HG02884 (cell line): ENCODE measurements around the gene SELENOM.
"Not testable (repeated sequence)": the region's sequence is repeated elsewhere in the genome, so short reads cannot be mapped to it uniquely, and the experiment has no call there.

Experiments
- ATAC-seq: cut with Tn5 transposase; IDR thresholded peaks from one replicate; pipeline ENCODE4 v1.9.1; 2021; ENCODE audit warnings: mild to moderate bottlenecking, moderate library complexity; ENCODE audit not compliant: unreplicated experiment

Gene SELENOM

GRCh38 chr22:31080848-31081649, 26.3 kb downstream of the SELENOM start, which contains the start of gene SMTN:
Gene SMTN, plus strand, starts transcription at chr22:31081318. Its CDS starts 1,941 bp downstream, at chr22:31083259.
- ATAC-seq: peak; percentile 48

- no peak for ATAC-seq
Measured at GRCh38 chr22:31080164-31080847, 27.1 kb downstream of the SELENOM start.

- no peak for ATAC-seq
Measured at GRCh38 chr22:31079095-31079642, 28.2 kb downstream of the SELENOM start.

GRCh38 chr22:31078389-31078788, 29.0 kb downstream of the SELENOM start:
- ATAC-seq: not testable (repeated sequence)

- no peak for ATAC-seq
Measured at GRCh38 chr22:31077681-31078080, 29.7 kb downstream of the SELENOM start.

GRCh38 chr22:31075961-31076360, 31.4 kb downstream of the SELENOM start:
- ATAC-seq: no peak

- not testable (repeated sequence) for ATAC-seq
Measured at GRCh38 chr22:31073545-31074145, 33.7 kb downstream of the SELENOM start.

GRCh38 chr22:31073125-31073524, 34.2 kb downstream of the SELENOM start:
- ATAC-seq: not testable (repeated sequence)

GRCh38 chr22:31069691-31070314, 37.6 kb downstream of the SELENOM start:
- not testable (repeated sequence) for ATAC-seq

GRCh38 chr22:31068970-31069369, 38.4 kb downstream of the SELENOM start:
- no peak for ATAC-seq

GRCh38 chr22:31064369-31064768, 43.0 kb downstream of the SELENOM start:
- ATAC-seq: no peak

- ATAC-seq: no peak
Measured at GRCh38 chr22:31062566-31063230, 44.7 kb downstream of the SELENOM start.

- ATAC-seq: not testable (repeated sequence)
Measured at GRCh38 chr22:31059663-31060062, 47.7 kb downstream of the SELENOM start.

- ATAC-seq: no peak
Measured at GRCh38 chr22:31056986-31057599, 50.3 kb downstream of the SELENOM start.

GRCh38 chr22:31055635-31056159, 51.7 kb downstream of the SELENOM start:
- ATAC-seq: no peak

- no peak for ATAC-seq
Measured at GRCh38 chr22:31055117-31055634, 52.2 kb downstream of the SELENOM start.
